Skeletal muscle satellite cell (primary cell): ENCODE measurements around the gene CTSO.
"Not testable (repeated sequence)": the region's sequence is repeated elsewhere in the genome, so short reads cannot be mapped to it uniquely, and the experiment has no call there.

Source experiments
- H3K27me3 ChIP-seq: 2 replicates; pipeline ENCODE4 v1.7.0; 2013; ENCODE audit warnings: low read length; ENCODE audit not compliant: control insufficient read depth, insufficient read depth
- H3K36me3 ChIP-seq: 2 replicates; pipeline ENCODE4 v1.7.0; 2013; ENCODE audit warnings: mild to moderate bottlenecking, control low read depth, low read length; ENCODE audit not compliant: insufficient read depth
- H3K4me1 ChIP-seq: 2 replicates; pipeline ENCODE4 v1.7.0; 2013; ENCODE audit warnings: low read length; ENCODE audit not compliant: control insufficient read depth, insufficient read depth
- H3K4me2 ChIP-seq: 2 replicates; pipeline ENCODE4 v1.7.0; 2013; ENCODE audit warnings: mild to moderate bottlenecking, low read length
- H3K4me3 ChIP-seq: 2 replicates; pipeline ENCODE4 v1.7.0; 2013; ENCODE audit warnings: low read length
- H3K9ac ChIP-seq: 2 replicates; pipeline ENCODE4 v1.7.0; 2013; ENCODE audit warnings: mild to moderate bottlenecking, low read depth, low read length, moderate library complexity
- H3K9me3 ChIP-seq: replicated peaks from 2 replicates; pipeline ENCODE4 v1.7.0; 2013; ENCODE audit warnings: mild to moderate bottlenecking, control low read depth, low read length

Gene CTSO

DNA sequence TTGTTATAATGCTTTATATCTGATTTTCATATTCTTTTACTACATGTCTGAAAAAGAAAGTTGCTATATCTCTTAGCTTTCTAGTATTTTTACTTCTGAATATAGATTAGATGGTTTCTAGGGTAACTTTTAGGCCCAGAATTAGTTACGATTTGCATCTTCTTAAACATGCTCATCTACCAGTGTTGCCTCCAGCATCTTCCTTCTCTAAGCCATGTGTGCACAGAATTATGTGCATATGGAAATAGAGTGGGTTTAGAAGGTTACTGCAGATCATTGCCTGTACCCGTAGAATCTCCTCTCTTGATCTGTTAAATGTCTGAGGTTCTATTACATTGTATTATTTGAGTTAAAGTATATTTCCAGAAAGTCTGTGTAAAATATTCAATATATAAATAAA lies 52.7 kb downstream of the CTSO start:
- Histone ChIP-seq H3K4me3 (no peak overlapping the region), H3K9me3 (no peaks in the 10 kb centered on the region), H3K4me2 (no peak overlapping the region), H3K4me1 (peaks cover under 1% of the 10 kb centered on the region), H3K9ac (no peak overlapping the region), H3K36me3 (no peaks in the 10 kb centered on the region), H3K27me3 (peaks cover 19% of the 10 kb centered on the region)

DNA sequence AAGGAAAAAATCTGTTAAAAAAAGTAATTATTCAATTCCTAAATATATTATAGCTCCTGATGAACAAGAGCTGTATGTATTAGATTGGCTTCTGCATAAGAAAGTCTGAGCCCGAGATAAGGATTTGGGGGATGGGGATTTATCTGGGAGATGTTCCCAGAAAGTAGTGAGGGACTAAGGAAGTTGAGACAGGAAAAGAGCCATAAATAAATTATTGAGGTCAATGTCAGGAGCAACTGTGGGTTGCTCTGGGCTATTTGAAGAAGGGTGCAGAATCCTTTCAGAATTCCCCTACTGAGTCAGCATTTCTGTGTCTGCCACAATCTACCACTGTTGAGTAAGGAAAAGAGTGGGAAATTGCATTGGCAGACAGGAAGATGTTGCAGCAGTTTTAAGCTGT lies 53.3 kb downstream of the CTSO start:
- no peak overlapping the region for H3K4me3 ChIP-seq
- no peaks in the 10 kb centered on the region for H3K36me3 ChIP-seq
- H3K27me3 ChIP-seq = peaks cover 13% of the 10 kb centered on the region
- H3K9me3 ChIP-seq = no peaks in the 10 kb centered on the region
- no peak overlapping the region for H3K9ac ChIP-seq
- no peak overlapping the region for H3K4me2 ChIP-seq
- no peaks in the 10 kb centered on the region for H3K4me1 ChIP-seq

DNA sequence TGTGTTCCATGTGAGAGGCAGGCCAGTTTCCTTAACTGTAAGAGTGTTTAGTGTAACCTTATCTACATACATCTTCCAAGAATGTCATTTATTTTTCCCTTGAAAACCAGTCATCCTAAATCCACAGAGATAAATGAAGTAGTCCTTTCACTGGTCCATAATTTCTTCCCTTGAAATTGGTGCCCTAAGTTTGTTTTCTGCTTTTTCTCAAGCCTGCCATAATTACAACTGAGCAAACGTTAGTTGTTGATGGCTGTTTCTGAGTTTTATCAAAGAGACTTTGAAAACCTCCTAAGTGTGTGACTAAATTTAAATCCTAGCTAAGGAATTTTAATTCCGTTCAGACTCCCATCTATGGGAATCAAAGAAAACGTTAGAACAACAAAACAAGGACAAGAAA lies 53.8 kb downstream of the CTSO start:
- Histone ChIP-seq H3K36me3 (no peaks in the 10 kb centered on the region), H3K4me3 (no peak overlapping the region), H3K4me1 (no peaks in the 10 kb centered on the region), H3K4me2 (no peak overlapping the region), H3K27me3 (peaks cover 8% of the 10 kb centered on the region), H3K9me3 (no peaks in the 10 kb centered on the region), H3K9ac (no peak overlapping the region)

DNA sequence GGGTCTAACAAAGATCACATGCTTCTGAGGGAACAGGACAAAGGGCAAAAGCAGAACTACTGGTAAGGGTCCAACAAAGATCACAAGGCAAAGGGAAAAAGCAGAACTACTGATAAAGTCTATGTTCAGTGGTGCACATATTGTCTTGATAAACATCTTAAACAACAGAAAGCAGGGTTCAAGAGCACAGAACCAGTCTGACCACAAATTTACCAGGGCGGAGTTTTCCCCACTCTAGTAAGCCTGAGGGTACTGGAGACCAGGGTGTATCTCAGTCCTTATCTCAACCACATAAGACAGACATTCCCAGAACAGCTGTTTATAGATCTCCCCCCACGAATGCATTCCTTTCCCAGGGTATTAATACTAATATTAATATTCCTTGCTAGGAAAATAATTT lies 55.3 kb downstream of the CTSO start:
- not testable (repeated sequence) for H3K36me3 ChIP-seq, H3K4me3 ChIP-seq, H3K9ac ChIP-seq, H3K4me2 ChIP-seq, H3K9me3 ChIP-seq, H3K27me3 ChIP-seq, H3K4me1 ChIP-seq

DNA sequence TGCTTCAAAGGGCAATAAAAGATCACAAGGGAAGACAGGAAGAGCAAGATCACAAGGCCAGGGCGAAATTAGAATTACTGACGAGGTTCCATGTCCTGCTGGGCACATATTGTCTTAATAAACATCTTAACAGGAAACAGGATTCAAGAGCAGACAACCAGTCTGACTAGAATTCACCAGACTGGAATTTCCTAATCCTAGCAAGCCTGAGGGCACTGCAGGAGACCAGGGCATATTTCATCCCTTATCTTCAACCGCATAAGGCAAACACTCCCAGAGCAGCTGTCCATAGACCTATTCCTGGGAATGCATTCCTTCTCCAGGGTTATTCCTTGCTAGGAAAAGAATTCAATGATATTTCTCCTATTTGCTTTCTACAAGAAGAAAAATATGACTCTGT lies 62.6 kb downstream of the CTSO start:
- Histone ChIP-seq H3K36me3 (no peaks in the 10 kb centered on the region), H3K27me3 (no peaks in the 10 kb centered on the region), H3K4me1 (no peaks in the 10 kb centered on the region), H3K9me3 (no peaks in the 10 kb centered on the region), H3K4me3 (no peak overlapping the region), H3K9ac (no peak overlapping the region), H3K4me2 (no peak overlapping the region)

DNA sequence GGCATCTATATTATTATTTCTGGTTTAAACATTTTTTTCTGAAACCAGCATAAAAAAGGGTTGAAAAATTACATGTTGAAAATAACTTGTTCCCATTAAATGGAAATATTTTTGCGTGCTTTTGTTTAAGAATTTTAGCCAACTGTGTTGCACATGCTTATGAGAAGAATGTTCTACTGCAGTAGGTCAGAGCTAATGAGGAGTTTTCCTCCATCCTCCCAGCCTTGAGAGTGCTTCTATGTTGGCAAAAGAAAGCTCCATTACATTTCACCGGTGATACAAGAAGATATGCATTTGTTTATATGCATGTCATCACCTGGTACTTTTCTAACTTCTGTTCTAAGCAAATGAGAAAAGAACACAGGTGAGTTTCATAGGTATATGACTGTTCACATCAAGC lies 63.7 kb downstream of the CTSO start:
- Histone ChIP-seq H3K27me3 (no peaks in the 10 kb centered on the region), H3K36me3 (no peaks in the 10 kb centered on the region), H3K9me3 (no peaks in the 10 kb centered on the region)

DNA sequence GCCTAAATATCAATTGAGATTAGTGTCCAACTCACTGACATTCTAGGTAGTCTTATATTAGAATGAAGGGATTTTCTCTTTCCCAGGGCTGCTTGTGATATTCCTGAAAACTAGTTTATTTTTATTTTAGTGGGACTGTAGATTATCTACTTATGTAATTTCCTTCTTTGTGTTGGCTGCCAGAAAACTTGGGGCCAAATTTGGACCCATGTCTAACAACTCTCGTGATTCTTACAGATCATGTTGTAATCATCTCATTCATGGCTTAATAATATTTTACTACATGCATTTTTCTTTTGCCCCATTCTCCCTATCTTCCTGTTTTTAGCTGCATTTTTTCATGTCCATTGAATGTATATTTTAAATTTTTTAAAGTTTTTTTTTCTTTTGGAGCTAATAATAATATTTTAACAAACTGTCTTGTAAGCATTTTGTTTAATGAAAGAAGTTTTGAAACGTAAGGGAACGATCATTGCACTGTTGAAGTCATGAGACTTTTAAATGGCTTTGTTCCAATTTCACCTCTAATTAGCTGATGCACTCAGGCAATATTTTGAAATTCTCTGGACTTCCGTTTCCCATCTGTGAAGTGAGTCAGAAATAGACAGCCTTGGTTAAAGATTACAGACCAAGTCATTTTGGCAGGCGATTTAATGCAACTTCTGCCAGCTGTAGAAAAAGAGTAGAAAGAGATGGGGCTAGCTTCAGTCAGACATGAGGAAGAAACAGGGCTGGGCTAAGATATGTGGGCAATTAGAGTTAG lies 64.5 kb downstream of the CTSO start:
- no peaks in the 10 kb centered on the region for H3K4me1 ChIP-seq
- no peak overlapping the region for H3K4me3 ChIP-seq
- no peaks in the 10 kb centered on the region for H3K27me3 ChIP-seq

More for the DNA sequence above, 63.7 kb downstream of the CTSO start:
- Histone ChIP-seq H3K4me1 (no peaks in the 10 kb centered on the region), H3K9ac (no peak overlapping the region), H3K4me3 (no peak overlapping the region), H3K4me2 (no peak overlapping the region)

DNA sequence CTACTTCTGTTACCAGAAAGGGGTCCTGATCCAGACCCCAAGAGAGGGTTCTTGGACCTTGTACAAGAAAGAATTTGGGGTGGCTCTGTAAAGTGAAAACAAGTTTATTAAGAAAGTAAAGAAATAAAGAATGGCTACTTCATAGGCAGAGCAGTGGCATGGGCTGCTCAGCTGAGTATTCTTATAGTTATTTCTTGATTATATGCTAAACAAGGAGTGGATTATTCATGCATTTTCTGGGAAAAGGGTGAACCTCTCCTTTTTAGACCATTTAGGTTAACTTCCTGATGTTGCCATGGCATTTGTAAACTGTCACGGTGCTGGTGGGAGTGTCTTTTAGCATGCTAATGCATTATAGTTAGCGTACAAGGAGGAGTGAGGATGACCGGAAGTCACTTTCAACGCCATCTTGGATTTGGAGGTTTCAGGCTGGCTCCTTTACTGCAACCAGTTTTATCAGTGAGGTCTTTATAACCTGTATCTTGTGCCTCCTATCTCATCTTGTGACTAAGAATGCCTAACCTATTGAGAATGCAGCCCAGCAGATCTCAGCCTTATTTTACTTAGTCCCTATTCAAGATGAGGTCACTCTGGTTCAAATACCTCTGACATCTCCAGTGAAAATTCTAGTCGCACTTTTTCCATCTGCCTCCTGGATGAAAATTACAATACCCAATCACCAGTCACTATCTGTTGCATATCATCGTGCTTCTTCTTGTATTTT lies 65.7 kb downstream of the CTSO start:
- Histone ChIP-seq H3K4me2 (no peak overlapping the region), H3K9ac (no peak overlapping the region), H3K4me3 (no peak overlapping the region), H3K36me3 (no peaks in the 10 kb centered on the region), H3K27me3 (no peaks in the 10 kb centered on the region), H3K9me3 (no peaks in the 10 kb centered on the region), H3K4me1 (no peaks in the 10 kb centered on the region)

More for the DNA sequence above, 64.5 kb downstream of the CTSO start:
- Histone ChIP-seq H3K9ac (no peak overlapping the region), H3K4me2 (no peak overlapping the region), H3K36me3 (no peaks in the 10 kb centered on the region), H3K9me3 (no peaks in the 10 kb centered on the region)

DNA sequence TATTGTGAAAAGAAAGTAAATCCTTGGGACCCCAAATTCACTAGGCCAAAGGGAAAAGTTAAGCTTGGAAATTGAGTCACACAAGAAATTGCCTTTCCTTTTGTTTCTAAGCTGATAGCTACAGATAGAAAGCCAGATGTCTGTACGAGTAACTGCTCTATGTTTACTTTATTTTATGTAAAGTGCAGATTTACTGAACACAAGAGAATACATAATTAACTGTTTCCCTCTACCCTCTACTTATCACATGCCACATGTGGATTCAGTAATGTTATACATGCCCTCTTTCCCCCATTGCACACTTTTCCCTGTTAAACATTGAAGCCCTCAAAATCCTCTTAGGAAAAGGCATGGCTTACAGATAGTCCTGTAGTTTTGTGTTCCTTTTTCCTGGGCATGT lies 66.6 kb downstream of the CTSO start:
- no peaks in the 10 kb centered on the region for H3K36me3 ChIP-seq
- H3K27me3 ChIP-seq = no peaks in the 10 kb centered on the region
- no peak overlapping the region for H3K4me2 ChIP-seq
- H3K4me3 ChIP-seq = no peak overlapping the region
- H3K4me1 ChIP-seq = no peaks in the 10 kb centered on the region
- no peak overlapping the region for H3K9ac ChIP-seq
- H3K9me3 ChIP-seq = no peaks in the 10 kb centered on the region

DNA sequence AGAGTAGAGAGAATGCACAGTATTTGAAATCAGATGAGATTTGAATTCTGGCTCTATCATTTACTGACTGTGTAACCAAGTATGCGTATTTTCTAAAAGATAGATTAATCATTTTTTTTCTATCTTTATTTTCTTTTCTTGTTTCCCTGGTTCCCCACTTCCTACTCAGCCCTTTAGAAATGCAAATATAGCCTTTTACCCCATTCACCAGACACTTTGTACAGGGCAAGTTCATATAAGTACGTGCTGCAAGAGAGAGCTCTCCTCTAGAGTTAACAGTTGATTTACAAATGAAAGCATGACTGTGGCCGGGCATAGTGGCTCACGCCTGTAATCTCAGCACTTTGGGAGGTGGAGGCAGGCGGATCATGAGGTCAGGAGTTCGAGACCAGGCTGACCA lies 68.0 kb downstream of the CTSO start:
- H3K9ac ChIP-seq = no peak overlapping the region
- no peaks in the 10 kb centered on the region for H3K36me3 ChIP-seq
- no peaks in the 10 kb centered on the region for H3K4me1 ChIP-seq

DNA sequence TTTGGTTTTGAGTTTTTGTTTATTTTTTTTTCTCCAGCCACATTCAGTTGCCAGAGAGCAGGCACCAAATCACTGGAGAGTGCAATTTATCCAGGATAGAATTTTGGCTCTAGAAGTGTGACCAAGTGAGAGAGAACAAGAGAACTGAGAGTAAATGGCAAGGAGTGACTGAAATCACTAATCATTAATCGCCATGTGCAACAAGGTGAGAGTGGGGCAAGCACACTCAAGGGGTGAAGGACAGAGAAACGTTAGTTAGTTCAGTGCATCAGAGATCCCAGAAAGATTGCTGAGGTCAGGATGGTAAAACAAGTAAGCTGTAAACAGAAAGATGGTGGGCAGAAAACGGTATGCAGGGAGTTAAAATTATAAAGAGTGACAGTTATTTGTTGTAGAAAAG lies 69.8 kb downstream of the CTSO start:
- H3K9ac ChIP-seq = no peak overlapping the region
- H3K4me2 ChIP-seq = no peak overlapping the region
- H3K36me3 ChIP-seq = no peaks in the 10 kb centered on the region
- no peaks in the 10 kb centered on the region for H3K4me1 ChIP-seq
- no peaks in the 10 kb centered on the region for H3K27me3 ChIP-seq
- H3K4me3 ChIP-seq = no peak overlapping the region
- H3K9me3 ChIP-seq = no peaks in the 10 kb centered on the region

More for the DNA sequence above, 68.0 kb downstream of the CTSO start:
- H3K4me2 ChIP-seq = no peak overlapping the region
- H3K27me3 ChIP-seq = no peaks in the 10 kb centered on the region
- no peak overlapping the region for H3K4me3 ChIP-seq
- H3K9me3 ChIP-seq = no peaks in the 10 kb centered on the region

DNA sequence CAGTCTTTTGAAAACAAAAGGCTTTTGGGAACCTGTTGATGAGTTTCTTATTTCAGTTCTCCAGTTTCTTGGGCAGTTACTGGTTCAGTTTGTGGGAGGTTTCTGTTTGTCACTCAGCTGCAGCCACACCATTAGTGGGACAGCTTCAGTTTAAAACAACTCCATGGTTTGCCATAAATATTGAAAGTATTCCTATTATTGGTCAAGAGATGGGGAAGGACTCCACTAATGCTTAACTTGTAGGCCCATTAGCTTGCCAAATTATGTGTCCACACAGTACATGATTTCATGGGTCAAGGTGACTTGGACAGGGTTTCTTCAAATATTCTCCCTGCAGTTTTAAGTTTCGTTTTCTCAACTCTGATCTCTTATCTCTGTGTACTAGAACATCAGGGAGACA lies 72.1 kb downstream of the CTSO start:
- H3K9ac ChIP-seq = no peak overlapping the region
- no peaks in the 10 kb centered on the region for H3K27me3 ChIP-seq
- H3K9me3 ChIP-seq = no peaks in the 10 kb centered on the region
- H3K36me3 ChIP-seq = no peaks in the 10 kb centered on the region
- H3K4me3 ChIP-seq = no peak overlapping the region
- no peak overlapping the region for H3K4me2 ChIP-seq
- H3K4me1 ChIP-seq = no peaks in the 10 kb centered on the region
